SK-N-SH (cell line): Measurements from ENCODE around the gene TGM6. TPM values are rescaled to one million over a fixed set of nuclear protein-coding genes. Genes with fewer than 3 reads are reported as not detected.

ENCODE experiments used
- CTCF ChIA-PET: fragments of 300-600, 350-600 bp; formaldehyde crosslinking; extraction: SDS; loops from one replicate; lab custom pipeline; 2021; lab: Yijun Ruan, JAX
- POLR2A ChIA-PET: fragments of 350-600 bp; sonication (Branson Sonifier 250); formaldehyde crosslinking; extraction: SDS; loops from one replicate; lab custom pipeline; 2020; ENCODE audit warnings: antibody characterized with exemption, inconsistent platforms; lab: Yijun Ruan, JAX
- DNase-seq: peaks from one replicate; pipeline ENCODE4 v3.0.0; 2012
- H2AFZ ChIP-seq: fragments of 200-600 bp; sonication (generic); 2 replicates; pipeline ENCODE4 v1.8.1; 2016; ENCODE audit warnings: antibody characterized with exemption, mild to moderate bottlenecking, low read depth
- H3F3A ChIP-seq: fragments of 200-600 bp; sonication (generic); replicated peaks from 2 replicates; pipeline ENCODE3; 2016; ENCODE audit warnings: antibody characterized with exemption, mild to moderate bottlenecking; ENCODE audit not compliant: insufficient read depth
- H3K27ac ChIP-seq, 2 experiments: fragments of 200-500 bp in 1 of 2; fragments of 200-600 bp in 1 of 2; sonication (Bioruptor generic) in 1 of 2; sonication (generic), shearing (Covaris generic) in 1 of 2; 2 replicates each; pipeline versions ENCODE4 v1.5.1 to v1.6.1; 2014 to 2016; ENCODE audit warnings: low read depth in 2 of 2, inconsistent platforms in 1 of 2, low read length in 1 of 2, mild to moderate bottlenecking in 1 of 2, mixed read lengths in 1 of 2
- H3K27me3 ChIP-seq: fragments of 200-600 bp; sonication (generic), shearing (Covaris generic); 2 replicates; pipeline ENCODE4 v1.6.1; 2016; ENCODE audit warnings: mixed run types; ENCODE audit not compliant: insufficient read depth
- H3K36me3 ChIP-seq, 2 experiments: fragments of 200-500 bp in 1 of 2; fragments of 200-600 bp in 1 of 2; sonication (Bioruptor generic) in 1 of 2; sonication (generic) in 1 of 2; replicated peaks in 1 of 2; 2 replicates each; pipeline versions ENCODE3 to v1.5.1; 2014 to 2016; ENCODE audit warnings: low read length in 1 of 2, mild to moderate bottlenecking in 1 of 2; ENCODE audit not compliant: insufficient read depth in 2 of 2, control insufficient read depth in 1 of 2
- H3K4me1 ChIP-seq, 2 experiments: fragments of 200-500 bp in 1 of 2; fragments of 200-600 bp in 1 of 2; sonication (Bioruptor generic) in 1 of 2; sonication (generic), shearing (Covaris generic) in 1 of 2; 2 replicates each; pipeline versions ENCODE4 v1.5.1 to v1.6.1; 2014 to 2016; ENCODE audit warnings: low read depth in 1 of 2, low read length in 1 of 2, mixed run types in 1 of 2; ENCODE audit not compliant: insufficient read depth in 2 of 2, control insufficient read depth in 1 of 2
- H3K4me2 ChIP-seq: fragments of 200-600 bp; sonication (generic), shearing (Covaris generic); 2 replicates; pipeline ENCODE4 v1.6.1; 2017; ENCODE audit warnings: mixed run types
- H3K4me3 ChIP-seq, 2 experiments: fragments of 200-500 bp in 1 of 2; fragments of 200-600 bp in 1 of 2; sonication (Bioruptor generic) in 1 of 2; sonication (generic), shearing (Covaris generic) in 1 of 2; 2 replicates each; pipeline versions ENCODE4 v1.5.1 to v1.8.1; 2014 to 2016; ENCODE audit warnings: low read depth in 2 of 2, inconsistent platforms in 1 of 2, low read length in 1 of 2, mild to moderate bottlenecking in 1 of 2, mixed read lengths in 1 of 2, moderate library complexity in 1 of 2
- H3K79me2 ChIP-seq: fragments of 200-600 bp; sonication (generic); 2 replicates; pipeline ENCODE4 v1.8.1; 2017; ENCODE audit warnings: mild to moderate bottlenecking; ENCODE audit not compliant: insufficient read depth
- H3K9ac ChIP-seq: fragments of 200-600 bp; sonication (generic); 2 replicates; pipeline ENCODE4 v1.6.1; 2017; ENCODE audit warnings: mixed run types
- H3K9me2 ChIP-seq: fragments of 200-600 bp; sonication (generic); 2 replicates; pipeline ENCODE4 v1.6.1; 2017; ENCODE audit warnings: mixed run types
- H3K9me3 ChIP-seq: fragments of 200-600 bp; sonication (generic); 2 replicates; pipeline ENCODE4 v1.6.1; 2017; ENCODE audit warnings: mixed run types, mild to moderate bottlenecking, moderate library complexity
- H4K20me1 ChIP-seq: fragments of 200-600 bp; sonication (generic); 2 replicates; pipeline ENCODE4 v1.6.1; 2017; ENCODE audit warnings: mild to moderate bottlenecking, mixed run types; ENCODE audit not compliant: insufficient read depth
- CHD2 ChIP-seq: fragments of 150-350 bp; IDR thresholded peaks from 2 replicates; pipeline ENCODE4 v1.6.1; 2018; ENCODE audit warnings: low read length; ENCODE audit not compliant: partially characterized antibody
- CTCF ChIP-seq: fragments of 200-600 bp; sonication (generic); IDR thresholded peaks from 2 replicates; pipeline ENCODE4 v1.6.1; 2017; ENCODE audit warnings: antibody characterized with exemption, mild to moderate bottlenecking, moderate library complexity
- ELF1 ChIP-seq: IDR thresholded peaks from 2 replicates; pipeline ENCODE4 v1.4.0; 2012
- EP300 ChIP-seq, 2 experiments: IDR thresholded peaks; 2 replicates each; pipeline versions ENCODE4 v1.4.0 to v1.6.1; 2012; ENCODE audit warnings: borderline replicate concordance in 1 of 2, low read depth in 1 of 2, low read length in 1 of 2
- FOSL2 ChIP-seq: IDR thresholded peaks from 2 replicates; pipeline ENCODE4 v1.4.0; 2012; ENCODE audit warnings: low read depth, mild to moderate bottlenecking, moderate library complexity, borderline replicate concordance
- GABPA ChIP-seq: IDR thresholded peaks from 2 replicates; pipeline ENCODE4 v1.4.0; 2012; ENCODE audit warnings: low read depth, mild to moderate bottlenecking
- GATA2 ChIP-seq: sonication (generic); formaldehyde crosslinking; IDR thresholded peaks from 2 replicates; pipeline ENCODE4 v1.5.0; 2020; ENCODE audit warnings: mild to moderate bottlenecking, missing genetic modification reagents
- IRF3 ChIP-seq: fragments of 150-350 bp; IDR thresholded peaks from 2 replicates; pipeline ENCODE4 v1.6.1; 2016; ENCODE audit warnings: mild to moderate bottlenecking, low read depth, low read length
- MEF2A ChIP-seq: IDR thresholded peaks from 2 replicates; pipeline ENCODE4 v1.4.0; 2012; ENCODE audit warnings: low read depth, borderline replicate concordance
- NFIC ChIP-seq: IDR thresholded peaks from 2 replicates; pipeline ENCODE4 v1.4.0; 2012; ENCODE audit warnings: borderline replicate concordance
- NRF1 ChIP-seq: IDR thresholded peaks from 2 replicates; pipeline ENCODE4 v1.6.1; 2012; ENCODE audit warnings: low read depth, mild to moderate bottlenecking, low read length
- POLR2AphosphoS5 ChIP-seq: IDR thresholded peaks from 2 replicates; pipeline ENCODE4 v1.6.1; 2012; ENCODE audit warnings: low read depth, low read length
- RAD21 ChIP-seq: IDR thresholded peaks from 2 replicates; pipeline ENCODE4 v1.6.1; 2012; ENCODE audit warnings: mild to moderate bottlenecking, low read length
- RCOR1 ChIP-seq: fragments of 150-350 bp; IDR thresholded peaks from 2 replicates; pipeline ENCODE4 v1.6.1; 2017; ENCODE audit warnings: antibody characterized with exemption, low read length
- REST ChIP-seq: IDR thresholded peaks from 2 replicates; pipeline ENCODE4 v1.6.1; 2012; ENCODE audit warnings: mild to moderate bottlenecking, low read depth, low read length, moderate library complexity
- RFX5 ChIP-seq: IDR thresholded peaks from 2 replicates; pipeline ENCODE4 v1.6.1; 2012; ENCODE audit warnings: mild to moderate bottlenecking, improper control_type of control experiment, low read length
- RXRA ChIP-seq: IDR thresholded peaks from 2 replicates; pipeline ENCODE4 v1.4.0; 2012; ENCODE audit warnings: low read depth, mild to moderate bottlenecking, borderline replicate concordance
- SIN3A ChIP-seq: IDR thresholded peaks from 2 replicates; pipeline ENCODE4 v1.6.1; 2012; ENCODE audit warnings: low read depth, mild to moderate bottlenecking, low read length, moderate library complexity, borderline replicate concordance
- SMC3 ChIP-seq: IDR thresholded peaks from 2 replicates; pipeline ENCODE4 v1.6.1; 2012; ENCODE audit warnings: low read depth, low read length, improper control_type of control experiment
- TAF1 ChIP-seq: IDR thresholded peaks from 2 replicates; pipeline ENCODE4 v1.6.1; 2012; ENCODE audit warnings: low read depth, mild to moderate bottlenecking, low read length, moderate library complexity, borderline replicate concordance
- TEAD4 ChIP-seq: IDR thresholded peaks from 2 replicates; pipeline ENCODE4 v1.4.0; 2012; ENCODE audit warnings: mild to moderate bottlenecking, borderline replicate concordance; ENCODE audit not compliant: insufficient read depth
- USF1 ChIP-seq: IDR thresholded peaks from 2 replicates; pipeline ENCODE4 v1.4.0; 2012; ENCODE audit warnings: low read depth, borderline replicate concordance
- WGBS: methylation state at CpG from one replicate; pipeline ENCODE4 v1.1.6; 2017; ENCODE audit warnings: low lambda C conversion rate; 5-methylcytosine and 5-hydroxymethylcytosine counted together
- polyA plus RNA-seq, 3 experiments: library from polyadenylated mRNA; depleted of rRNA; stranded (reverse); fragments of >200 nt; gene quantifications; 2 replicates each; pipeline ENCODE4 v1.2.3, GENCODE V29; 2012

Gene TGM6
- polyA plus RNA-seq, 1 of the 3 experiments (the other 2 are of a cell fraction), result not detected

GRCh38 chr20:2470423-2471193 lies 89.9 kb downstream of the TGM6 start, which contains the start of gene SNRPB:
SNRPB (minus strand) TSS chr20:2470789; CDS start chr20:2470690, 99 bp downstream.
- peak within 1 kb of the TSS; percentile 74 for H2AFZ ChIP-seq
- peak within 1 kb of the TSS; percentile 86 to 89 for H3K4me3 ChIP-seq
- DNase-seq, result peak; percentile 92
- peaks cover 41% of the 10 kb centered on the region for H4K20me1 ChIP-seq
- H3K27ac ChIP-seq, result peak within 1 kb of the TSS; percentile 86 to 96
- peaks cover 34 to 38% of the 10 kb centered on the region in 2 experiments for H3K36me3 ChIP-seq
- ChIA-PET CTCF (interaction anchor here (0.6 to 3.2 kb wide), 6 partner anchors 10 to 181 kb away, joined by 3 to 10 read pairs (median 3); no protein-coding TSS in a partner anchor), POLR2A (interaction anchor here (0.7 to 2.5 kb wide), 12 partner anchors 9 to 1191 kb away, joined by 3 to 35 read pairs (median 3); partner anchors contain the start of genes FASTKD5, IDH3B, NOP56 and UBOX5)
- H3K4me2 ChIP-seq, result peak within 1 kb of the TSS; percentile 74
- peak within 1 kb of the TSS; percentile 99 for H3K9ac ChIP-seq
- 3% methylated on average over 48 of the region's 53 CpGs for WGBS
- peaks cover 15 to 21% of the 10 kb centered on the region in 2 experiments for H3K4me1 ChIP-seq
- no peaks in the 10 kb centered on the region for H3K27me3 ChIP-seq
- H3K9me3 ChIP-seq, result no peaks in the 10 kb centered on the region
- peaks cover 30% of the 10 kb centered on the region for H3F3A ChIP-seq
- no peaks in the 10 kb centered on the region for H3K9me2 ChIP-seq
- H3K79me2 ChIP-seq, result peaks cover 49% of the 10 kb centered on the region
- TF ChIP-seq REST, result peak; percentile 66
- peak; percentile 9; the same call in 1 of the 2 replicates for TF ChIP-seq NFIC
- TF ChIP-seq USF1, result no peak; the same call in 1 of the 2 replicates
- TF ChIP-seq FOSL2, result no peak
- no peak for TF ChIP-seq CTCF
- TF ChIP-seq SIN3A, result peak; percentile 79; the same call in 1 of the 2 replicates
- TF ChIP-seq MEF2A, result no peak
- TF ChIP-seq NRF1, result no peak
- no peak; the same call in 1 of the 2 replicates for TF ChIP-seq IRF3
- TF ChIP-seq RCOR1, result no peak; the same call in 1 of the 2 replicates
- peak; percentile 41; the same call in 1 of the 2 replicates for TF ChIP-seq RXRA
- TF ChIP-seq RAD21, result peak; percentile 4; the same call in 1 of the 2 replicates
- peak in 1 of 2 experiments; percentile 51; a peak in 1 of 4 replicates for TF ChIP-seq EP300 (IDR thresholded peaks at IDR 0.05; ENCODE audit: borderline replicate concordance in 1 of 2, low read depth in 1 of 2, low read length in 1 of 2)
- TF ChIP-seq POLR2AphosphoS5, result peak; percentile 96
- no peak for TF ChIP-seq SMC3
- 0 out of 2 replicates have a peak, but pooled peaks have one; percentile 15 for TF ChIP-seq TEAD4
- no peak for TF ChIP-seq GATA2 (CRISPR knock-in tag)
- TF ChIP-seq RFX5, result peak; percentile 74
- peak; percentile 99 for TF ChIP-seq GABPA
- peak; percentile 99 for TF ChIP-seq TAF1
- peak; percentile 87 for TF ChIP-seq ELF1
- TF ChIP-seq CHD2, result peak; percentile 88
